ENCODE results near the gene SOX4. TPM values are rescaled to one million over a fixed set of nuclear protein-coding genes. Genes with fewer than 3 reads are reported as not detected.

SOX4 gene
- total and polyA plus RNA-seq, 4 donors: 8.2 to 61.4 (median 19.9) TPM

DNA sequence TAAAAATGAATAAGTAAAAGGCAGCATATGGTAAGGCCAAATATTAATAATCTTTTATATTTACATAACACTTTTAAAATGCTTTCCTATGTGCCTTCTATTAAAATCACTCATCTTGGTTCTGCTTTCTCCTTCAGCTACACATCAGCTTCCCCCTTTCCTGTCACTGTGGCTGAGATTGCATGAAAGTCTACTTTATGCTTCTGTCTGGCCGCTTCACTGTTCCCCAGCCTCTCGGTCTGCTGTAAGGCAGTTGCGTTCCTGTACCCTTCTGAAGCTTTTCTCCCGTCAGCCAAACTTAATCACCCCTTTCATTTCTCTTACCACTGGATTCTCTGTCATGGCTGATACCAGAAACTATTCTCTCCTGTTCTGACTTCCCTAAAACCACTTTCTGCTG lies 34.6 kb downstream of the SOX4 start:
- WGBS, 2 donors: 39 to 68% methylated on average over 4 of the region's 4 CpGs
- TF ChIP-seq, protein P1, sequence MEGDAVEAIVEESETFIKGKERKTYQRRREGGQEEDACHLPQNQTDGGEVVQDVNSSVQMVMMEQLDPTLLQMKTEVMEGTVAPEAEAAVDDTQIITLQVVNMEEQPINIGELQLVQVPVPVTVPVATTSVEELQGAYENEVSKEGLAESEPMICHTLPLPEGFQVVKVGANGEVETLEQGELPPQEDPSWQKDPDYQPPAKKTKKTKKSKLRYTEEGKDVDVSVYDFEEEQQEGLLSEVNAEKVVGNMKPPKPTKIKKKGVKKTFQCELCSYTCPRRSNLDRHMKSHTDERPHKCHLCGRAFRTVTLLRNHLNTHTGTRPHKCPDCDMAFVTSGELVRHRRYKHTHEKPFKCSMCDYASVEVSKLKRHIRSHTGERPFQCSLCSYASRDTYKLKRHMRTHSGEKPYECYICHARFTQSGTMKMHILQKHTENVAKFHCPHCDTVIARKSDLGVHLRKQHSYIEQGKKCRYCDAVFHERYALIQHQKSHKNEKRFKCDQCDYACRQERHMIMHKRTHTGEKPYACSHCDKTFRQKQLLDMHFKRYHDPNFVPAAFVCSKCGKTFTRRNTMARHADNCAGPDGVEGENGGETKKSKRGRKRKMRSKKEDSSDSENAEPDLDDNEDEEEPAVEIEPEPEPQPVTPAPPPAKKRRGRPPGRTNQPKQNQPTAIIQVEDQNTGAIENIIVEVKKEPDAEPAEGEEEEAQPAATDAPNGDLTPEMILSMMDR (IDR thresholded peaks at IDR 0.05; ENCODE audit: control extremely low read depth, extremely low read depth): no peak
- DNase-seq (no peak), ATAC-seq (ENCODE audit: insufficient read depth, low FRiP score) (no peak)
- H3K9me3 ChIP-seq (ENCODE audit: control insufficient read depth in 4 of 4, insufficient read depth in 3 of 4, low read length in 3 of 4): no peaks in the 10 kb centered on the region
- H3K36me3 ChIP-seq (ENCODE audit: control insufficient read depth in 4 of 4, insufficient read depth in 4 of 4, low read length in 4 of 4): no peaks in the 10 kb centered on the region
- H3K4me1 ChIP-seq (ENCODE audit: control insufficient read depth in 5 of 5, insufficient read depth in 5 of 5, low read length in 5 of 5): no peaks in the 10 kb centered on the region
- H3K27ac ChIP-seq (ENCODE audit: low read depth in 1 of 2, low read length in 1 of 2): no peak overlapping the region
- H3K4me3 ChIP-seq: no peak overlapping the region
- no peaks in the 10 kb centered on the region for H3K27me3 ChIP-seq (ENCODE audit: control insufficient read depth in 3 of 3, insufficient read depth in 3 of 3, low read length in 2 of 3)
- no peak overlapping the region for H3K9ac ChIP-seq (ENCODE audit: insufficient read depth in 1 of 2, low read length in 2 of 2)

DNA sequence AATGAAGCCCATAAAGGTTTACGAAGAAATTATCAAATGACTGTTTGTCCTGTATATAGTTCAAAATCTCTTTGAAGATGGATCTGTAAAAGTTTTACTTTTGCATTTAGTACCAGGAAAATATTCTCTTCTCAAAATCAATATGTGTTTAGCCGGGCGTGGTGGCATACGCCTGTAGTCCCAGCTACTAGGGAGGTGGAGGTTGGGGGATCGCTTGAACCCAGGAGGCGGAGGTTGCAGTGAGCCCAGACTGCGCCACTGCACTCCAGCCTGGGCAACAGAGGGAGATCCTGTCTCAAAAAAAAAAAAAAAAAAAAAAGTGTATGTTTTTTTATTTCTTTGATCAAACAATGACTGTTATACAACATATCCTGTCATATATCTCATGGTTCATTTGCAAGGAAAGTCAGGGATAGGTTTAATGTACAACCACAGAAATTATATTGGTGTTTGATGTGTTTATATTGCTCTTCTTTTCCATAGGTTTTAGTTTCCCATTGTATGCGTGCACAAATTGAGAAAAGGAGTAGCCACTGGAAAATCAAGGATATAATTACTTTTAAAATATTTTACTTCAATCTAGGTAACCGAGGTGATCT lies 40.1 kb downstream of the SOX4 start:
- no peaks in the 10 kb centered on the region for H3K4me1 ChIP-seq (ENCODE audit: control insufficient read depth in 5 of 5, insufficient read depth in 5 of 5, low read length in 5 of 5)
- ATAC-seq (ENCODE audit: insufficient read depth, low FRiP score) (no peak), DNase-seq (no peak)
- TF ChIP-seq, protein P1 (IDR thresholded peaks at IDR 0.05; ENCODE audit: control extremely low read depth, extremely low read depth): no peak
- no peaks in the 10 kb centered on the region for H3K9me3 ChIP-seq (ENCODE audit: control insufficient read depth in 4 of 4, insufficient read depth in 3 of 4, low read length in 3 of 4)
- H3K9ac ChIP-seq (ENCODE audit: insufficient read depth in 1 of 2, low read length in 2 of 2): no peak overlapping the region
- H3K36me3 ChIP-seq (ENCODE audit: control insufficient read depth in 4 of 4, insufficient read depth in 4 of 4, low read length in 4 of 4): no peaks in the 10 kb centered on the region
- 95% methylated on average over 9 of the region's 9 CpGs for WGBS, 2 donors
- no peak overlapping the region for H3K27ac ChIP-seq (ENCODE audit: low read depth in 1 of 2, low read length in 1 of 2)
- H3K4me3 ChIP-seq: no peak overlapping the region
- H3K27me3 ChIP-seq (ENCODE audit: control insufficient read depth in 3 of 3, insufficient read depth in 3 of 3, low read length in 2 of 3): no peaks in the 10 kb centered on the region

GRCh38 chr6:21634582-21634981 lies 41.0 kb downstream of the SOX4 start:
- DNase-seq (peak in 2 of 3 donors; percentile 23 to 54), ATAC-seq (ENCODE audit: insufficient read depth, low FRiP score) (peak; percentile 58)

More at GRCh38 chr6:21634582-21634981, 41.0 kb downstream of the SOX4 start:
- no peaks in the 10 kb centered on the region for H3K9me3 ChIP-seq (ENCODE audit: control insufficient read depth in 4 of 4, insufficient read depth in 3 of 4, low read length in 3 of 4)
- TF ChIP-seq, protein P1 (IDR thresholded peaks at IDR 0.05; ENCODE audit: control extremely low read depth, extremely low read depth): no peak
- WGBS, 2 donors: 47 to 76% methylated on average over 4 of the region's 4 CpGs
- no peak overlapping the region for H3K4me3 ChIP-seq
- no peak overlapping the region for H3K9ac ChIP-seq (ENCODE audit: insufficient read depth in 1 of 2, low read length in 2 of 2)
- no peaks in the 10 kb centered on the region for H3K27me3 ChIP-seq (ENCODE audit: control insufficient read depth in 3 of 3, insufficient read depth in 3 of 3, low read length in 2 of 3)
- no peaks in the 10 kb centered on the region for H3K36me3 ChIP-seq (ENCODE audit: control insufficient read depth in 4 of 4, insufficient read depth in 4 of 4, low read length in 4 of 4)
- H3K4me1 ChIP-seq (ENCODE audit: control insufficient read depth in 5 of 5, insufficient read depth in 5 of 5, low read length in 5 of 5): no peaks in the 10 kb centered on the region
- H3K27ac ChIP-seq (ENCODE audit: low read depth in 1 of 2, low read length in 1 of 2): peak overlapping the region in 1 of 2 donors; percentile 11

Data from lung (tissue), 12 donors.